Activated T-cell treated with anti-CD3 and anti-CD28 coated beads, Interleukin-2, amount 50 U/mL, for 72 hours (primary cell): ENCODE results near the gene C17orf78. TPM values are rescaled to one million over a fixed set of nuclear protein-coding genes. Genes with fewer than 3 reads are reported as not detected.
"Not testable (repeated sequence)": the region's sequence is repeated elsewhere in the genome, so short reads cannot be mapped to it uniquely, and the experiment has no call there.

Experiments used
- ATAC-seq, 2 donors: fragments of 150-1000 bp; cut with Tn5 transposase; replicated peaks in 1 of 2; 2 replicates each; pipeline ENCODE4 v1.10.0; 2021; ENCODE audit warnings: moderate library complexity in 2 of 2, mild to moderate bottlenecking in 1 of 2
- DNase-seq, 2 donors: peaks; one replicate each; pipeline ENCODE4 v3.0.0; 2021 to 2022; ENCODE audit warnings: mixed read lengths in 1 of 2
- H3K27ac Mint-ChIP-seq: one replicate; pipeline ENCODE4 v1.8.0; 2022; ENCODE audit warnings: mild to moderate bottlenecking, moderate library complexity, mixed read lengths
- H3K27me3 Mint-ChIP-seq: one replicate; pipeline ENCODE4 v1.8.0; 2022; ENCODE audit warnings: low read depth, mixed read lengths
- H3K36me3 Mint-ChIP-seq, 2 donors: one replicate each; pipeline ENCODE4 v1.8.0; 2022; ENCODE audit warnings: mixed read lengths in 2 of 2, mild to moderate bottlenecking in 1 of 2; ENCODE audit not compliant: insufficient read depth in 2 of 2
- H3K4me1 Mint-ChIP-seq: one replicate; pipeline ENCODE4 v1.8.0; 2022; ENCODE audit warnings: low read depth, mixed read lengths
- H3K4me3 Mint-ChIP-seq, 2 donors: one replicate each; pipeline ENCODE4 v1.8.0; 2022; ENCODE audit warnings: mild to moderate bottlenecking in 2 of 2, mixed read lengths in 2 of 2, moderate library complexity in 2 of 2
- H3K9me3 Mint-ChIP-seq, 2 donors: one replicate each; pipeline ENCODE4 v1.8.0; 2022; ENCODE audit warnings: mixed read lengths in 2 of 2
- total RNA-seq, 2 donors: library from RNA; stranded (reverse); gene quantifications; one replicate each; pipeline ENCODE4 v1.2.3, GENCODE V29; 2022

C17orf78 gene
- not detected for total RNA-seq

DNA sequence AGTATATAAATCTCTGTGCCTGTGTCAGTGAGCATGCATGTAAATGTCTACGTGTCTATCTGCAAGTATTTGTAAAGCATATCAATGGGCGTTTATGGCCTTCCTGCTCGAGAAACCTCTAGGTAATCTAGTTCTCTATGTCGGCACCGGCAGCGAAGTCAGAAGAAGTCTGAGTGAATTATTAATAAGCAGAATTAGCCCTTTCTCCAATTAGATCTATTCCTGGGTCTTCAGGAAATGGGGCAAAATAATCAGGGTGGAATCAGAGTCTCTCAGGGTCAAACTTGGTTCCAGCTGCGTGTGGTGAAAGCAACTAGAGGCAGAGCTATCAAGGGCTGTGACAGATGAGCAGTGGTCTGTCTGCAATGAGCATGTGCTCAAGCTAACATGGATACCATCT, at the start of gene C17orf78:
C17orf78 (plus strand) TSS at position 280 of the 400 bp plus-strand sequence; CDS start at position 388, 108 bp downstream.
- peaks cover 9% of the 10 kb centered on the region for H3K4me1 Mint-ChIP-seq
- ATAC-seq = no peak
- no peaks in the 10 kb centered on the region for H3K36me3 Mint-ChIP-seq
- H3K27ac Mint-ChIP-seq = no peak within 1 kb of the TSS
- H3K27me3 Mint-ChIP-seq = no peaks in the 10 kb centered on the region
- H3K4me3 Mint-ChIP-seq = no peak within 1 kb of the TSS
- no peaks in the 10 kb centered on the region for H3K9me3 Mint-ChIP-seq
- DNase-seq = no peak

DNA sequence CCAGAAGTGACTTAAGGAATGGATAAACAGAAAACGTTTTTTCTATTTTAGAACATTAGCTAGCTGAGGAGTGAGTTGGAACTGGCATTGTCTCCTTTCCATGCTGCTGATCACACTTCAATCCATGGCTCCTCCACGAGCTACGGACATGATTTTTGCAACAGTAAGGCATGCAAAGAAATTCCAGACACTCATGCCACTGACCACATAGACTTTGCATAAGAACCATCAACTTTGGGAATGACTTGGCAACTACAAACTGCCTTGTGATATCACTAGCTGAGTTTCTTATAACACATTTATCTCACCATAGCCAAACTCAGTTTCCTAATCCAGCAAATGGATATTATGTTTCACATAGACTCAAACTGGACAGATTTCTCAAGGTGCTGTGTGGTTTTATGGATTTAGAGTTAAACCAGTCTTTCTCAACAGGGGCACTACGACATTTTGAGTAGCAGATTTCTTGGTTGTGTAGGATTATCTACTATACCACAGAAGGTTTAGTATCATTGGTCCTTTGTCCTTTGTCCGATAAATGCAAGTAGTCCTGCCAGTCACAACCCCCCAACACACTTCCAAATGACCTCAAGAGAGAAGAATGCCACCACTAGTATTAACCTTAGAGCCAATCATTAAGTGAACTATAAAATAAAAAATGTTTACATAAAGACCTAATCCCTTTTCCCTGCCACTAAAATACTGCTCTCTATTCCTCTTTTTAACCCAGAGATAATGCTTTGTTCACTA, 48.3 kb upstream of the C17orf78 start:
- H3K27ac Mint-ChIP-seq = no peak overlapping the region
- H3K36me3 Mint-ChIP-seq = peaks cover 4 to 9% of the 10 kb centered on the region in 2 donors
- H3K9me3 Mint-ChIP-seq = no peaks in the 10 kb centered on the region

DNA sequence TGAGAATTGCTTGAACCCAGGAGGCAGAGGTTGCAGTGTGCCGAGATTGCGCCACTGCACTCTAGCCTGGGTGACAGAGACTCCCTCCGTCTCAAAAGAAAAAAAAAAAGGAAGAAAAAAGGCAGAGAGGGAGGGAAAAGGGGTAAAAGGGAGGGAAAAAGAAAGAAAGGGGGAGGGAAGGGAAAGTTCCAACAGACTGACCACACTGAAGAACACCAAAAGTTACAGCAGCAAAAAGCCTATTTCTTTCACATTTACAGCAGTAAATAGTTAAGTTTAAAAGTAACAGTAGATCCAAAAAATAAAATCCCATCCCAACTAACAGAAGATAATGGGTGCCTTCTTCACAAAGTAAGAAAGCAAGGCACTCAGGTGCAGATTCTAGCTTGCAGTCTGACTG, 36.9 kb upstream of the C17orf78 start:
- Mint-ChIP-seq H3K27ac (no peak overlapping the region), H3K4me3 (no peak overlapping the region), H3K27me3 (no peaks in the 10 kb centered on the region)

More for the DNA sequence above, 48.3 kb upstream of the C17orf78 start:
- no peaks in the 10 kb centered on the region for H3K4me1 Mint-ChIP-seq
- ATAC-seq = no peak
- no peak overlapping the region for H3K4me3 Mint-ChIP-seq
- no peak for DNase-seq
- no peaks in the 10 kb centered on the region for H3K27me3 Mint-ChIP-seq

DNA sequence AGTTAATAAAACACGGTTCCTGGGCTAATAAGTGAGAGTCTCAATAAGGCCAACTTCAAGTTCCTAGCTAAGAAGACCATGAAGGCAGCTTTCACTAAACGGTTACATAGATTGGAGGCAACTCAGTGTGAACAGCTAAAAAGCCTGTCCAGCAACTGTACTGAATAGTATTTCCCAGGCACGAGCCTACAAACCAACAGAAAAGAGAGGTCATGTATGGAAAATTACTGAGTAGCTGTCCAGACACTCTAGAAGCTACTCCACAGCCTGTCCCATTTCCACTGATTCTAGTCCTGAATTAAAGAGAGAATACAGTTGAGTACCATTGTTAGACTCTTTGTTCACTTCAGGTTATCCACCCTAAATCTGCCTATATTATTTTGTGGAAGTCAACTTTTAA, 36.5 kb upstream of the C17orf78 start:
- no peaks in the 10 kb centered on the region for H3K9me3 Mint-ChIP-seq
- no peak for ATAC-seq
- H3K27ac Mint-ChIP-seq = no peak overlapping the region
- peaks cover 4 to 5% of the 10 kb centered on the region in 2 donors for H3K36me3 Mint-ChIP-seq
- no peak overlapping the region for H3K4me3 Mint-ChIP-seq
- H3K4me1 Mint-ChIP-seq = peaks cover 4% of the 10 kb centered on the region
- no peak for DNase-seq
- H3K27me3 Mint-ChIP-seq = no peaks in the 10 kb centered on the region

More for the DNA sequence above, 36.9 kb upstream of the C17orf78 start:
- DNase-seq = no peak
- no peak for ATAC-seq
- Mint-ChIP-seq H3K36me3 (peaks cover 4 to 5% of the 10 kb centered on the region in 2 donors), H3K4me1 (no peaks in the 10 kb centered on the region), H3K9me3 (no peaks in the 10 kb centered on the region)

DNA sequence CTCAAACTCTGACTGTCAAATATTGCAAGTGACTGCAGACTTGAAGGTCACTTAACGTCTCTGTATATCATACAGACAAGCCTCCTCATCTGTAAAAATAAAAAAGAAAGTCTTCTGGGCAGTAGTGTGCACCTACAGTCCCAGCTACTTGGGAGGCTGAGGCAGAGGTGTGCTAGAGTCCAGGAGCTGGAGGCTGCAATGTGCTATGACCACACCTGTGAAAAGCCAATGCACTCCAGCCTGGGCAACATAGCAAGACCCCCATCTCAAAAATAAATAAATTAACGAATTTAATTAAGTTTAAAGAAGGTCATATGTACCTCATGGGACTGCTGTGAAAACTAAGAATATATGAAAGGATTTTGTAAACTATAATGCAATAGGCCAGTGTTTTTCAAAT, 35.0 kb upstream of the C17orf78 start:
- ATAC-seq = no peak
- no peaks in the 10 kb centered on the region for H3K27me3 Mint-ChIP-seq
- H3K27ac Mint-ChIP-seq = no peak overlapping the region
- H3K4me1 Mint-ChIP-seq = peaks cover 19% of the 10 kb centered on the region
- H3K9me3 Mint-ChIP-seq = no peaks in the 10 kb centered on the region
- H3K4me3 Mint-ChIP-seq = no peak overlapping the region
- H3K36me3 Mint-ChIP-seq = peaks cover 7 to 13% of the 10 kb centered on the region in 2 donors
- DNase-seq = no peak

DNA sequence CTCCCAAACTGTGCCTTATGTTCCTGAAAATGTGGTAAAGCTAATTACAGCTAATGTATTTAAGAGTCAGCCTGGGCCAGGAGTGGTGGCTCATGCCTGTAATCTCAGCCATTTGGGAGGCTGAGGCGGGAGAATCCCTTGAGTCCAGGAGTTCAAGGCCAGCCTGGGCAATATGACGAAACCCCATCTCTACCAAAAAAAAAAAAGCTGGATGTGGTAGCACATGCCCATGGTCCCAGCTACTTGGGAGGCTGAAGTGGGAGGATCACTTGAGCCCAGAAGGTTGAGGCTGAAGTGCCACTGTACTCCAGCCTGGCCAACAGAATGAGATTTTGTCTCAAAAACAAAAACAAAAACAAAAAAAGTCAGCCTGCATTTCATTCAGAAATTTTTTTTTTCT, 33.2 kb upstream of the C17orf78 start:
- Mint-ChIP-seq H3K4me1 (peaks cover 29% of the 10 kb centered on the region), H3K27ac (no peak overlapping the region), H3K4me3 (no peak overlapping the region)

DNA sequence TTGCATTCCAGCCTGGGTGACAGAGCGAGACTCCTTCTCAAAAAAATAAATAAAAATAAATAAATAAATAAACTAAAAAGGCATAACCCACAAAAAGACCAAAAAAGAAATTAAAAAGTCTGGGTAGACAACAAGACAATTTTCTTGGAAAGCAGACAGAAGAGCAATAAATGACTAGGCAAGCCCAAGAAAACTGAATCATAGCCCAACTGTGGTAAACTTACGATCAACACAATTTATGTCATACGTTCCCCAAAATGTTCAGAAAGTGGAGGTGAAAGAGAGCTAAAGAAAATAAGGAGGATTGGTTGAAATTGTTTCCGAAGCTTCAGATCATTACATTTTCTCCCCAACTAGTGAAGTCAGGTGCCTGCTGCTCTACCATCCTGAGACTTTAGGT, 31.3 kb upstream of the C17orf78 start:
- peaks cover 29% of the 10 kb centered on the region for H3K4me1 Mint-ChIP-seq
- H3K9me3 Mint-ChIP-seq = peaks cover 0 to 2% of the 10 kb centered on the region in 2 donors
- ATAC-seq = peak; percentile 84 to 95
- peak in 1 of 2 donors; percentile 6 for DNase-seq
- H3K27me3 Mint-ChIP-seq = no peaks in the 10 kb centered on the region
- H3K27ac Mint-ChIP-seq = peak overlapping the region; percentile 10
- peak overlapping the region; percentile 47 to 60 for H3K4me3 Mint-ChIP-seq
- peaks cover 4 to 20% of the 10 kb centered on the region in 2 donors for H3K36me3 Mint-ChIP-seq

More for the DNA sequence above, 33.2 kb upstream of the C17orf78 start:
- H3K27me3 Mint-ChIP-seq = no peaks in the 10 kb centered on the region
- ATAC-seq (no peak), DNase-seq (no peak)
- H3K36me3 Mint-ChIP-seq = peaks cover 4 to 24% of the 10 kb centered on the region in 2 donors
- peaks cover 0 to 2% of the 10 kb centered on the region in 2 donors for H3K9me3 Mint-ChIP-seq

DNA sequence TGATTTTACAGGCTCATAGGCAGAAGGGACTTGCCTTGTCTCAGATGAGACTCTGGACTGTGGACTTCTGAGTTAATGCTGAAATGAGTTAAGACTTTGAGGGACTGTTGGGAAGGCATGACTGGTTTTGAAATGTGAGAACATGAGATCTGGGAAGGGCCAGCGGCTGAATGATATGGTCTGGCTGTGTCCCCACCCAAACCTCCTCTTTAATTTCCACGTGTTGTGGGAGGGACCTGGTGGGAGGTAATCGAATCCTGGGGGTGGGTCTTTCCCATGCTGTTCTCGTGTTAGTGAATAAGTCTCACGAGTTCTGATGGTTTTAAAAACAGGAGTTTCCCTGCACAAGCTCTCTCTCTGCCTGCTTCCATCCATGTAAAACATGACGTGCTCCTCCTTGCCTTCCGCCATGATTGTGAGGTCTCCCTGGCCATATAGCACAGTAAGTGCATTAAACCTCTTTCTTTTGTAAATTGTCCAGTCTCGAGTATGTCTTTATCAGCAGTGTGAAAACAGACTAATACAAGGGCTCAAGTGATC, 28.9 kb upstream of the C17orf78 start:
- not testable (repeated sequence) for H3K9me3 Mint-ChIP-seq, H3K27ac Mint-ChIP-seq, DNase-seq, H3K4me3 Mint-ChIP-seq, H3K27me3 Mint-ChIP-seq, ATAC-seq
- Mint-ChIP-seq H3K36me3 (peaks cover 4 to 20% of the 10 kb centered on the region in 2 donors), H3K4me1 (peaks cover 29% of the 10 kb centered on the region)

DNA sequence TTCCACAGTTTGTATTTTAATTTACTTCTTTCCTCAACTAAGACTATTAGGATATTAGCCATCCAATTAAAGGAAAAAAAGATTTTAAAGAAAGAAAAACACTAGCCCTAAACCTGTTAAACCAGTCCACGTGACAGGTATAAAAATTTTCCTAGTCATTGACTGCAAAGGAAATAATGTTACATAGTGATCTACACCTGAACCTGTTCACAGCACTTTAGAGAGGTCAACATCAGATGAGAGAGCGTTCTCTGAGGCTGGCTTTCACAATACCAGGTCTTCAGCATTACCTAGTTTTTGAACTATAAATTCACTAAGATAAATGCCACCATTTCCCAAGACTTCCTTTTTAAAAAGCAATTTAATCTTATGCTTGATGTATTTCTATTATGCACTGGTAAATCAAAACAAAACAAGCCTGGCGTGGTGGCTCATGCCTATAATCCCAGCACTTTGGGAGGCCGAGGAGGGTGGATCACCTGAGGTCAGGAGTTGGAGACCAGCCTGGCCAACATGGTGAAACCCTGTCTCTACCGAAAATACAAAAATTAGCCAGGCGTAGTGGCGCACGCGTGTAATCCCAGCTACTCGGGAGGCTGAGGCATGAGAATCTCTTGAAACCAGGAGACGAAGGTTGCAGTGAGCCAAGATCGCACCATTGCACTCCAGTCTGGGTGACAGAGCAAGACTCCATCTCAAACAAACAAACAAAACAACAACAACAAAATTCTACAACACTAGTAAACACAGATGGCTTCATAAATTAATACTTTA, 18.8 kb upstream of the C17orf78 start:
- Mint-ChIP-seq H3K4me1 (peaks cover 32% of the 10 kb centered on the region), H3K4me3 (peak overlapping the region; percentile 96 to 99), H3K27ac (peak overlapping the region; percentile 45)
- DNase-seq, H3K27me3 Mint-ChIP-seq, ATAC-seq, H3K9me3 Mint-ChIP-seq, H3K36me3 Mint-ChIP-seq: not testable (repeated sequence)

DNA sequence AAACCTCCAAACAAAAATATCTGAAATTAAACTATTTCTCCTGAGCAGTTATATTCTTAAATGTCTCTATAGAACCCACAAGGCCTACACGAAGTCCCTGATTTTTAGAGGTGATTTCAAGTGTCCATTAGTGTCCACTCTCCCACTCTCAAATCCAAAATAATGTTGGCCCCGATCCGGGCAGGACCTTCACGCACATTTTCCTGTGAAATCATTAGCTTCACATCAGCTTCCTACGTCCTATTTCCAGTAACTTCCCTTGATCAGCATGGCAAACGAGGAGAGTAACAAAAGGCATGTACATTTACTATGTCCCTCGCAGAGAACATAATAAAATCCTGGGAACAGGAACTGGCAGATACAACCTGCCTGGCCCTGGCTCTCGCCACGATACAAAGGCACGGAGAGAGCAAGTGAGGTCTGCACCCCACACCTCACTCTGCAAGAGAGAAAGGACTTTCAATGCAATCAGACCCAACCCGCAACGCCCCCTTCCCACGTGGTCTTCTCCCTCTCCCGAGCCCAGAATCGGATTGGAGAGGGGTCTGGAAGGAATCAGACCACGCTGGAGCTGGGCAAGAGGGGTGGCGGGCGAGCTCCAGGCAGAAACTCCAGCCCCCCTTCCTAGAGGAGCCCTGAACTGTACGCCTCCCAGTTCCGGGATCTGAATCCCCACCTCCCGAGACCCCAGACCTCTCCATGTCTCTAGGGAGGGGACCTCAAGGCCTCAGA, 17.5 kb upstream of the C17orf78 start:
- Mint-ChIP-seq H3K4me3 (peak overlapping the region; percentile 96 to 99), H3K27ac (peak overlapping the region; percentile 45), H3K27me3 (no peaks in the 10 kb centered on the region), H3K9me3 (no peaks in the 10 kb centered on the region), H3K4me1 (peaks cover 32% of the 10 kb centered on the region), H3K36me3 (peaks cover 0 to 5% of the 10 kb centered on the region in 2 donors)
- DNase-seq (peak; percentile 45 to 50), ATAC-seq (peak; percentile 4 to 8)

DNA sequence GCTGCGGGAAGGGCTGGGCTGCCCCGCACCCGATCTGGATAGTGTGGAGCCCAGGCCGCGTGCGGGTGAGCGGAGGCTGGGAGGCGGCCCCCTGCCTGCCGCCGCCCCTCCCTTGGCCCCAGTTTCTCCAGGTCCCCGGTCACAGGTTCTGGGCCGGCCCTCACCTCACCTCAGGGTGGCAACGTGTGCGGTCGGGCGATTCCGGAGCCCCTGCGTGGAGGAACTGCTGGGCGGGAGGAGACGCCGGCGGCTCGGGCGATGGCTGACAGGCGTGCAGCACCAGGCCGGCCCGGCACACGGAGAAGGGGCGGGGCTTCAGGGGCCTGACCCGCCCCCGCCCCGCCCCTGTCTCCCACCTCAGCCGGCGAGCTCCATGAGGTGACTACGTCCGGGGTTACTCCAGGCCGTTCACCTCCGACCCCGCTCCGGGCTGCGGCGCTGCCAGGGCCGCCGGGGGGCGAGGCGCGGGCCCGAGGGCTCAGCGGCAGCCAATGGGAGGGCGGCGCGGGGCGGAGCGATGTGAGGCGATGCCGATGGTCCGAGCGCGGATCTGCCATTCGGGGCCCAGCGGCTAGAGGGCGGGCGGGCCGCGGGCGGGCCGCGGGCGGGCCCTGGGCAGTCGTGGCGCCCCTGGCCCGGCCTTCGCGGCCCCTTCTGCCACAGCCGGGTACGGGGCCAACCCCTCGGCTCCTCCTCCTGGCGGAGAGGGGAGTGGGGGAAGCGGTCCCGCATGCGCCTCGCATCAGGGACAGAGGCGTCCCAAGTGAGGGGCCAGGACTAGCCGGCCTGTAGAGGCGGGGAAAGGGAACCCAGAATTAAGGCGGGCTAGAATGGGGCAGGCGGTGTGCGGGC, 16.7 kb upstream of the C17orf78 start:
- ATAC-seq (peak; percentile 96 to 97), DNase-seq (peak; percentile 96 to 97)
- H3K27ac Mint-ChIP-seq = no peak overlapping the region
- H3K4me3 Mint-ChIP-seq = peak overlapping the region; percentile 96 to 99
- peaks cover 0 to 1% of the 10 kb centered on the region in 2 donors for H3K36me3 Mint-ChIP-seq
- no peaks in the 10 kb centered on the region for H3K9me3 Mint-ChIP-seq
- H3K4me1 Mint-ChIP-seq = peaks cover 32% of the 10 kb centered on the region
- no peaks in the 10 kb centered on the region for H3K27me3 Mint-ChIP-seq

DNA sequence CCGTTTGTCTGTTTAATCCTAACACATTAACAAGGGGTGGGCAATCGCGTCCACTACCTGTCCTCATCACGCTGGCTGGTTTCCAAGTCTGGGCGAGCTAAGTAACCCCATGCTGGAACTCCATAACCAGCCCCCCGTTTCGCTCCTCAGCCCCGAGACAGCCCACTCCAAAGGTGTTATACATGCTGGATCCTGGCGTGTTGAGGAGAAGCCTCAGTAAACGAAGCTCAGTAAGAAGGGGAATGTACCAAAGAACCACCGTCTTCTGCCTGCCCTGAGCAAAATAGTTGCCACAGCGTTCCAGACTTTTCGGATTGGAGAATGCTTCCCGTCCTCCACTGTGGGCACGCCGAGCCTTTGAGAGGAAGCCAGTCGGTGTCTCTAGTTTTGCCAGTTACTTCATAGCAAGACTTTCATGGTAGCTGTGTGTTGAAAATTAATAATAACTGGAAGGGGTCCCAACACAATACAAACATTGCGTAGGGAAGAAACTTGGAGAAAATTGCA, 16.1 kb upstream of the C17orf78 start:
- H3K36me3 Mint-ChIP-seq = no peaks in the 10 kb centered on the region
- H3K4me1 Mint-ChIP-seq = peaks cover 27% of the 10 kb centered on the region
- H3K9me3 Mint-ChIP-seq = no peaks in the 10 kb centered on the region
- DNase-seq (no peak), ATAC-seq (no peak)
- H3K27me3 Mint-ChIP-seq = no peaks in the 10 kb centered on the region
- peak overlapping the region; percentile 74 to 76 for H3K4me3 Mint-ChIP-seq
- no peak overlapping the region for H3K27ac Mint-ChIP-seq
